ENCODE results near the gene MAP4.

DNA sequence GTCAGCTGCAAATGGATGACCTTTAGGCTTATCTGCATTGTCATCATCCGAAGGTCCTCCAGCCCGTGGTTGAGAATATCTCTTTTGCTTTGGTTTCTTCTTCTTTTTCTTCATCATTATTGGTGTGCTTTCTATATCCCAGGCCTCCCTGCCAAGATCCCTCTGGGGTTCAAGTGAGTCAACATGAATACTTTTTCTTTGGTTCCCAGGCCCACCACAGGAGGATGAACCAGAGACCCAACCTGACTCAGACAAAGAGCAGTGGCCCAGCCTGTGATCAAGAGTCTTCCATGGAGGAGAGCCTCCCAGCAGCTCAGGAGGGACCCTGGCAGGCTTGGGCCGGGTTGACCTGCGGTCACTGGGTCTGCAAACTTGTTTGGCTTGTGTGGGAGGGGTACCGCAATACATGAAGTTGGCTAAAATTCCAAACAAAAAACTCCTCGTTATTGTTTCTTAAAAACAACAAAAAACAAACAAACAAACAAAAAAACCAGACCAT, 104.2 kb downstream of the MAP4 start:
- TF ChIP-seq EP300 (IDR thresholded peaks at IDR 0.05) (no peak), POLR2A (IDR thresholded peaks at IDR 0.05) (no peak)
- TF ChIP-seq, protein P1, sequence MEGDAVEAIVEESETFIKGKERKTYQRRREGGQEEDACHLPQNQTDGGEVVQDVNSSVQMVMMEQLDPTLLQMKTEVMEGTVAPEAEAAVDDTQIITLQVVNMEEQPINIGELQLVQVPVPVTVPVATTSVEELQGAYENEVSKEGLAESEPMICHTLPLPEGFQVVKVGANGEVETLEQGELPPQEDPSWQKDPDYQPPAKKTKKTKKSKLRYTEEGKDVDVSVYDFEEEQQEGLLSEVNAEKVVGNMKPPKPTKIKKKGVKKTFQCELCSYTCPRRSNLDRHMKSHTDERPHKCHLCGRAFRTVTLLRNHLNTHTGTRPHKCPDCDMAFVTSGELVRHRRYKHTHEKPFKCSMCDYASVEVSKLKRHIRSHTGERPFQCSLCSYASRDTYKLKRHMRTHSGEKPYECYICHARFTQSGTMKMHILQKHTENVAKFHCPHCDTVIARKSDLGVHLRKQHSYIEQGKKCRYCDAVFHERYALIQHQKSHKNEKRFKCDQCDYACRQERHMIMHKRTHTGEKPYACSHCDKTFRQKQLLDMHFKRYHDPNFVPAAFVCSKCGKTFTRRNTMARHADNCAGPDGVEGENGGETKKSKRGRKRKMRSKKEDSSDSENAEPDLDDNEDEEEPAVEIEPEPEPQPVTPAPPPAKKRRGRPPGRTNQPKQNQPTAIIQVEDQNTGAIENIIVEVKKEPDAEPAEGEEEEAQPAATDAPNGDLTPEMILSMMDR (IDR thresholded peaks at IDR 0.05), result no peak

Data from stomach (tissue), 4 donors.